GM12878 (cell line): ENCODE measurements around the gene RBM6. TPM values are rescaled to one million over a fixed set of nuclear protein-coding genes. Genes with fewer than 3 reads are reported as not detected.
A peak's percentile ranks its signal among the peaks of the same experiment; 100 is the strongest.

ENCODE experiments used
- ATAC-seq: fragments of 200-7000 bp; cut with Tn5 transposase; 3 replicates; pipeline ENCODE4 v1.9.1; 2020; ENCODE audit warnings: mild to moderate bottlenecking, moderate library complexity
- BruUV-seq: library from RNA; stranded (reverse); fragments of 400-500 nt; replicated peaks from 2 replicates; lab custom pipeline; 2021; lab: Mats Ljungman, UMichigan
- CTCF ChIA-PET: fragments of 300-600 bp; sonication (Branson Sonifier 250); formaldehyde crosslinking; extraction: SDS; loops from one replicate; lab custom pipeline; 2021; ENCODE audit warnings: inconsistent platforms; lab: Yijun Ruan, JAX
- POLR2A ChIA-PET: fragments of 350-600 bp; formaldehyde crosslinking; extraction: SDS; loops from one replicate; lab custom pipeline; 2021; ENCODE audit warnings: inconsistent platforms; lab: Charles Lee
- RAD21 ChIA-PET: fragments of 300-600 bp; sonication (Branson Sonifier 250); formaldehyde crosslinking; loops from one replicate; lab custom pipeline; 2023; ENCODE audit warnings: antibody characterized with exemption; ENCODE audit not compliant: unreplicated experiment; lab: Charles Lee
- SMC1A ChIA-PET: fragments of 300-600 bp; sonication (Branson Sonifier 250); formaldehyde crosslinking; loops from one replicate; lab custom pipeline; 2023; ENCODE audit not compliant: unreplicated experiment, uncharacterized antibody; lab: Charles Lee
- DNase-seq: peaks from one replicate; pipeline ENCODE4 v3.0.0-alpha.2; 2011; ENCODE audit warnings: low read depth, low spot score
- FAIRE-seq: peaks from 3 replicates; lab custom pipeline; 2011; peaks lifted over from hg19 to GRCh38; lab: Jason Lieb, UNC
- H2AFZ ChIP-seq: 2 replicates; pipeline ENCODE4 v1.6.0; 2011; ENCODE audit warnings: low read depth, low read length, control low read depth; ENCODE audit not compliant: control insufficient read depth
- H3K27ac ChIP-seq: 2 replicates; pipeline ENCODE4 v1.5.1; 2011; ENCODE audit warnings: control low read depth; ENCODE audit not compliant: control insufficient read depth, insufficient read depth
- H3K27me3 ChIP-seq, 2 experiments: replicated peaks in 1 of 2; 2 replicates each; pipeline versions ENCODE4 v1.6.0 to v1.6.1; 2011; ENCODE audit warnings: low read length in 1 of 2; ENCODE audit not compliant: control insufficient read depth in 2 of 2, insufficient read depth in 2 of 2
- H3K36me3 ChIP-seq, 2 experiments: 2 replicates each; pipeline ENCODE4 v1.5.1; 2011; ENCODE audit warnings: low read length in 1 of 2; ENCODE audit not compliant: control insufficient read depth in 2 of 2, insufficient read depth in 2 of 2
- H3K4me1 ChIP-seq: 2 replicates; pipeline ENCODE4 v1.6.1; 2011; ENCODE audit warnings: mild to moderate bottlenecking, low read length, moderate library complexity, mixed read lengths; ENCODE audit not compliant: control insufficient read depth, insufficient read depth
- H3K4me2 ChIP-seq: 2 replicates; pipeline ENCODE4 v1.6.0; 2011; ENCODE audit warnings: control low read depth; ENCODE audit not compliant: control insufficient read depth, insufficient read depth
- H3K4me3 ChIP-seq: fragments of 200-600 bp; sonication (generic); 2 replicates; pipeline ENCODE4 v1.5.1; 2016
- H3K79me2 ChIP-seq: 2 replicates; pipeline ENCODE4 v1.6.0; 2011; ENCODE audit warnings: low read length; ENCODE audit not compliant: control insufficient read depth, insufficient read depth
- H3K9ac ChIP-seq: 2 replicates; pipeline ENCODE4 v1.8.0; 2011; ENCODE audit warnings: low read length, control low read depth, mixed read lengths; ENCODE audit not compliant: control insufficient read depth, insufficient read depth
- H3K9me3 ChIP-seq: replicated peaks from 3 replicates; pipeline ENCODE4 v1.5.1; 2011; ENCODE audit warnings: mild to moderate bottlenecking, low read length; ENCODE audit not compliant: control insufficient read depth, insufficient read depth
- H4K20me1 ChIP-seq: 2 replicates; pipeline ENCODE4 v1.6.0; 2011; ENCODE audit not compliant: control insufficient read depth, insufficient read depth
- BCL11A ChIP-seq: IDR thresholded peaks from 2 replicates; pipeline ENCODE4 v1.6.1; 2011; ENCODE audit warnings: low read depth, low read length
- ESRRA ChIP-seq: IDR thresholded peaks from 2 replicates; pipeline ENCODE4 v1.6.1; 2012; ENCODE audit warnings: mild to moderate bottlenecking, low read length, improper control_type of control experiment
- FOXM1 ChIP-seq: IDR thresholded peaks from 2 replicates; pipeline ENCODE4 v1.6.1; 2012; ENCODE audit warnings: low read depth, mild to moderate bottlenecking, inconsistent platforms, low read length, moderate library complexity
- HDGF ChIP-seq: fragments of 450-650 bp; IDR thresholded peaks from 2 replicates; pipeline ENCODE4 v1.6.1; 2016; ENCODE audit warnings: antibody characterized with exemption
- IRF4 ChIP-seq: IDR thresholded peaks from 2 replicates; pipeline ENCODE4 v1.6.1; 2011; ENCODE audit warnings: low read depth, low read length
- LARP7 ChIP-seq: fragments of 450-650 bp; IDR thresholded peaks from 2 replicates; pipeline ENCODE4 v1.6.1; 2017; ENCODE audit warnings: mild to moderate bottlenecking
- RUNX3 ChIP-seq: IDR thresholded peaks from 2 replicates; pipeline ENCODE4 v1.6.1; 2012; ENCODE audit warnings: low read length, inconsistent platforms
- TARDBP ChIP-seq: IDR thresholded peaks from 2 replicates; pipeline ENCODE4 v1.6.1; 2016; ENCODE audit warnings: borderline replicate concordance
- TCF3 ChIP-seq: IDR thresholded peaks from 2 replicates; pipeline ENCODE4 v1.6.1; 2012; ENCODE audit warnings: low read depth, mild to moderate bottlenecking, low read length, borderline replicate concordance; ENCODE audit not compliant: insufficient read depth
- USF1 ChIP-seq: IDR thresholded peaks from 2 replicates; pipeline ENCODE4 v1.6.1; 2011; ENCODE audit warnings: borderline replicate concordance, low read depth, mild to moderate bottlenecking, moderate library complexity, mixed read lengths, low read length; ENCODE audit not compliant: insufficient read depth; ENCODE audit errors: extremely low read length
- ZNF622 ChIP-seq: fragments of 450-650 bp; IDR thresholded peaks from 2 replicates; pipeline ENCODE4 v1.6.1; 2017; ENCODE audit warnings: mild to moderate bottlenecking, inconsistent platforms
- ZZZ3 ChIP-seq: IDR thresholded peaks from 2 replicates; pipeline ENCODE4 v1.6.1; 2011; ENCODE audit warnings: low read depth; ENCODE audit not compliant: control insufficient read depth, insufficient read length
- WGBS: methylation state at CpG from one replicate; pipeline ENCODE4 v1.1.6; 2016; ENCODE audit warnings: low lambda C conversion rate; ENCODE audit not compliant: insufficient replicate concordance, insufficient coverage; ENCODE audit errors: missing lambda C conversion rate; 5-methylcytosine and 5-hydroxymethylcytosine counted together
- in situ Hi-C: fragments of 300-500 bp; cut with MboI; formaldehyde crosslinking; loops from 9 replicates; pipeline ENCODE4 v1.14.3; 2018; ENCODE audit warnings: mixed read lengths
- intact Hi-C: fragments of 100-400 bp; cut with micrococcal nuclease; formaldehyde crosslinking; loops from one replicate; pipeline ENCODE4 v1.14.2; 2022; ENCODE audit not compliant: unreplicated experiment
- polyA plus RNA-seq, 11 experiments: library from polyadenylated mRNA; depleted of rRNA in 4 of 11; unstranded in 6 of 11; stranded (reverse) in 5 of 11; fragments of >200 nt; fragmentation: Nextera tagmentation in 4 of 11; fragmentation: Illumina TruSeq in 1 of 11; extraction: Ambion mirVana in 4 of 11; extraction: Trizol in 1 of 11; gene quantifications; 1 replicate in 1 of 11; 2 replicates in 10 of 11; pipeline versions ENCODE4 v1.2.1 to v1.2.3, GENCODE V29; 2011 to 2016; ENCODE audit warnings: inconsistent platforms in 2 of 11, missing spikeins in 2 of 11, low read depth in 1 of 11
- total RNA-seq, 4 experiments: library from RNA; depleted of rRNA in 3 of 4; stranded (reverse); fragments of >200 nt in 3 of 4; fragmentation: Illumina TruSeq in 1 of 4; extraction: Trizol in 1 of 4; gene quantifications; 2 replicates each; pipeline versions ENCODE4 v1.2.1 to v1.2.3, GENCODE V29; 2013 to 2021

Gene RBM6
- total and polyA plus RNA-seq, 10 of the 15 experiments (the other 5 are each of a cell fraction or from before 2014, with no cell fraction given), result 45.3 to 103 (median 81.3) TPM

- Histone ChIP-seq H3K9ac (no peak overlapping the region), H3K36me3 (peaks cover 0 to 3% of the 10 kb centered on the region in 2 experiments; a peak in 3 of 4 replicates), H3K27ac (no peak overlapping the region), H3K4me3 (no peak overlapping the region), H3K27me3 (no peaks in the 10 kb centered on the region), H3K79me2 (no peaks in the 10 kb centered on the region), H3K4me1 (no peaks in the 10 kb centered on the region), H3K9me3 (no peaks in the 10 kb centered on the region), H2AFZ (no peak overlapping the region), H3K4me2 (no peak overlapping the region), H4K20me1 (no peaks in the 10 kb centered on the region)
- TF ChIP-seq HDGF, result no peak
- no peak for TF ChIP-seq LARP7
- no peak for TF ChIP-seq IRF4
- no peak for TF ChIP-seq TCF3
- TF ChIP-seq TARDBP, result no peak
- no peak for TF ChIP-seq USF1
- TF ChIP-seq FOXM1, result no peak
- no peak for TF ChIP-seq ZNF622
- no peak for TF ChIP-seq RUNX3
- TF ChIP-seq ESRRA, result no peak
- TF ChIP-seq ZZZ3, result no peak
- no peak for TF ChIP-seq BCL11A
- CTCF ChIA-PET, result interaction anchor here (0.6 kb wide), 1 partner anchor 53 kb away, joined by 3 read pairs; no protein-coding TSS in a partner anchor
- no peak for FAIRE-seq
- intact Hi-C loops, result no loop called here
- 86% methylated on average over 1 of the region's 1 CpG for WGBS
- SMC1A ChIA-PET, result no interaction called here
- RAD21 ChIA-PET, result no interaction called here
- POLR2A ChIA-PET, result interaction anchor here (0.5 to 1.4 kb wide), 2 partner anchors 11 to 30 kb away, joined by 3 to 4 read pairs; no protein-coding TSS in a partner anchor
- DNase-seq, result no peak
- BruUV-seq, result TSS peak; percentile 30
- in situ Hi-C loops, result no loop called here
- ATAC-seq, result no peak
Observed at GRCh38 chr3:50008931-50009330, 69.0 kb downstream of the RBM6 start.
